HepG2 (cell line): Measurements from ENCODE around the gene C4B. TPM values are rescaled to one million over a fixed set of nuclear protein-coding genes. Genes with fewer than 3 reads are reported as not detected.

Source experiments
- EEA1 ChIP-seq: sonication (generic); formaldehyde crosslinking; IDR thresholded peaks from 2 replicates; pipeline ENCODE4 v1.5.1; 2020; ENCODE audit warnings: mild to moderate bottlenecking, missing genetic modification reagents, borderline replicate concordance
- ETS1 ChIP-seq: sonication (generic); formaldehyde crosslinking; IDR thresholded peaks from 2 replicates; pipeline ENCODE4 v1.4.0; 2020; ENCODE audit warnings: missing genetic modification reagents
- HMGXB4 ChIP-seq, 2 experiments: sonication (generic) in 1 of 2; formaldehyde crosslinking in 1 of 2; IDR thresholded peaks; 2 replicates each; pipeline versions ENCODE4 v1.4.0 to v1.6.1; 2018 to 2020; ENCODE audit warnings: missing genetic modification reagents in 2 of 2, borderline replicate concordance in 1 of 2, low read depth in 1 of 2, mild to moderate bottlenecking in 1 of 2, missing biosample characterization in 1 of 2
- MED1 ChIP-seq: sonication (generic); formaldehyde crosslinking; IDR thresholded peaks from 2 replicates; pipeline ENCODE4 v1.4.0; 2020; ENCODE audit warnings: missing genetic modification reagents
- MTF2 ChIP-seq: sonication (generic); formaldehyde crosslinking; IDR thresholded peaks from 2 replicates; pipeline ENCODE4 v1.5.0; 2020; ENCODE audit warnings: missing genetic modification reagents, borderline replicate concordance
- PATZ1 ChIP-seq: sonication (generic); formaldehyde crosslinking; IDR thresholded peaks from 2 replicates; pipeline ENCODE4 v1.4.0; 2020; ENCODE audit warnings: missing genetic modification reagents
- POLR2AphosphoS5 ChIP-seq: IDR thresholded peaks from 2 replicates; pipeline ENCODE4 v1.6.1; 2012; ENCODE audit warnings: low read depth, low read length
- RORA ChIP-seq: sonication (generic); formaldehyde crosslinking; IDR thresholded peaks from 2 replicates; pipeline ENCODE4 v1.5.0; 2020; ENCODE audit warnings: mild to moderate bottlenecking, missing genetic modification reagents, moderate library complexity
- SATB2 ChIP-seq: sonication (generic); formaldehyde crosslinking; IDR thresholded peaks from 2 replicates; pipeline ENCODE4 v1.5.0; 2020; ENCODE audit warnings: missing genetic modification reagents
- TOE1 ChIP-seq: sonication (generic); formaldehyde crosslinking; IDR thresholded peaks from 2 replicates; pipeline ENCODE4 v1.4.0; 2020; ENCODE audit warnings: mild to moderate bottlenecking, missing genetic modification reagents
- TRIM24 ChIP-seq: sonication (generic); formaldehyde crosslinking; IDR thresholded peaks from 2 replicates; pipeline ENCODE4 v1.8.0; 2022; ENCODE audit warnings: mild to moderate bottlenecking, missing genetic modification reagents
- ZC3H4 ChIP-seq: sonication (generic); formaldehyde crosslinking; IDR thresholded peaks from 2 replicates; pipeline ENCODE4 v1.4.0; 2020; ENCODE audit warnings: missing genetic modification reagents, borderline replicate concordance
- ZNF260 ChIP-seq: sonication (generic); formaldehyde crosslinking; IDR thresholded peaks from 2 replicates; pipeline ENCODE4 v1.4.0; 2020; ENCODE audit warnings: missing genetic modification reagents, low read depth, mild to moderate bottlenecking, borderline replicate concordance
- ZNF276 ChIP-seq: sonication (generic); formaldehyde crosslinking; IDR thresholded peaks from 2 replicates; pipeline ENCODE4 v1.4.0; 2020; ENCODE audit warnings: mild to moderate bottlenecking, low read depth, missing genetic modification reagents
- ZNF576 ChIP-seq: sonication (generic); formaldehyde crosslinking; IDR thresholded peaks from 2 replicates; pipeline ENCODE4 v1.4.0; 2020; ENCODE audit warnings: mild to moderate bottlenecking, missing genetic modification reagents
- ZNF775 ChIP-seq: sonication (generic); formaldehyde crosslinking; IDR thresholded peaks from 2 replicates; pipeline ENCODE4 v1.4.0; 2020; ENCODE audit warnings: missing genetic modification reagents, mild to moderate bottlenecking, moderate library complexity, borderline replicate concordance
- ZNF777 ChIP-seq: sonication (generic); formaldehyde crosslinking; IDR thresholded peaks from 2 replicates; pipeline ENCODE4 v1.4.0; 2020; ENCODE audit warnings: missing genetic modification reagents
- ZNF800 ChIP-seq: sonication (generic); formaldehyde crosslinking; IDR thresholded peaks from 2 replicates; pipeline ENCODE4 v1.4.0; 2020; ENCODE audit warnings: missing genetic modification reagents
- polyA plus RNA-seq, 8 experiments: library from polyadenylated mRNA; depleted of rRNA in 3 of 8; stranded (reverse) in 7 of 8; unstranded in 1 of 8; fragments of >200 nt; fragmentation: Illumina TruSeq in 4 of 8; extraction: Trizol in 4 of 8; gene quantifications; 2 replicates each; pipeline versions ENCODE4 v1.2.1 to v1.2.3, GENCODE V29; 2011 to 2016; ENCODE audit warnings: low read depth in 4 of 8, missing spikeins in 1 of 8, mixed read lengths in 1 of 8; ENCODE audit not compliant: insufficient read depth in 1 of 8
- total RNA-seq, 5 experiments: library from RNA; depleted of rRNA; stranded (reverse); fragments of >200 nt; fragmentation: Illumina TruSeq; extraction: Trizol; gene quantifications; 2 replicates each; pipeline ENCODE4 v1.2.3, GENCODE V29; 2016; ENCODE audit warnings: low read depth in 1 of 5

Gene C4B
- total and polyA plus RNA-seq, 2 of the 13 experiments (the other 11 are each of a cell fraction or from before 2014, with no cell fraction given), result 167 to 538 TPM

GRCh38 chr6:31971993-31972708, 42.4 kb upstream of the C4B start, which contains the start of gene DXO (continued):
- TF ChIP-seq HMGXB4 (CRISPR knock-in tag; IDR thresholded peaks at IDR 0.05; ENCODE audit: borderline replicate concordance in 1 of 2, low read depth in 1 of 2) (peak; percentile 76 to 84; a peak in 3 of 4 replicates), MED1 (peak; percentile 80), MTF2 (no peak), ZC3H4 (CRISPR knock-in tag) (no peak), ZNF576 (no peak; the same call in 1 of the 2 replicates), ZNF276 (CRISPR knock-in tag) (no peak; the same call in 1 of the 2 replicates), ZNF777 (peak; percentile 23), TRIM24 (CRISPR knock-in tag) (no peak), POLR2AphosphoS5 (peak; percentile 33; the same call in 1 of the 2 replicates), ZNF775 (CRISPR knock-in tag) (no peak; the same call in 1 of the 2 replicates), RORA (CRISPR knock-in tag) (no peak), TOE1 (CRISPR knock-in tag) (no peak; the same call in 1 of the 2 replicates), ZNF260 (CRISPR knock-in tag) (no peak), PATZ1 (CRISPR knock-in tag) (peak; percentile 91), ZNF800 (CRISPR knock-in tag) (peak; percentile 77), ETS1 (CRISPR knock-in tag) (peak; percentile 94; the same call in 1 of the 2 replicates), SATB2 (CRISPR knock-in tag) (peak; percentile 76; the same call in 1 of the 2 replicates), EEA1 (CRISPR knock-in tag) (peak; percentile 38; the same call in 1 of the 2 replicates)
